Activated CD8-positive, alpha-beta memory T cell treated with anti-CD3 and anti-CD28 coated beads, Interleukin-2, amount 50 U/mL, for 4 hours (primary cell): ENCODE data around the gene DRD3.

ENCODE experiments used
- DNase-seq: peaks from one replicate; pipeline ENCODE4 v3.0.0-alpha.2; 2020

The DRD3 gene

DNA sequence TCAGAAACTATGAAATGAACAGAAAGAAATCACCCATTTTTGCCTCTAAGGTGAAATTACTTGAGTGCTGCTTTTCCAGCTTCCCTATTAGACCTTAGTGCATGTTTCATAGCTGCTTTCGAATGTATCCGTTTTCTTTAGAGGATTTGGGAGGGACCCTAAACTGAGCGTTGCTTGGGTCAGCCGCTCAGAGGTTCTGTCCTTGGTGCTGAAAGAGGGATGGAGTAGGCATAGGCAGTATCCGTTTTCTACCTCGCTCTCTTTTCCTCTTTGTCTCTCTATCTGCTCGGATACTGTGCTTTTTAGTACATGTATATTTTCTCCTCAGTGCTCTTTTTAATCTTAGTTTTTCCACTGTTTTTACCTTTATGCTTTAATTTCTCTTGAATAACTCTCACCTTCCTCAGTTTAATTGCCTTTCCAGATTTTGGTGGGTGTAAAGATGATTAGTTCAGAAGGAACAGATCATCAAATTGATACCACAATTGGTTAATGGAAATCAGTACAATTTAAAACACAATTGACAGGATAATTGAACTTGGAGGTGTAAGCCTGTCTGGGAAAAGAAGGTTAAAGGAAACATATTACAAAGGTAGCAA, at the start of gene DRD3:
Gene DRD3, minus strand, starts transcription at position 283 of the 599 bp plus-strand sequence. CDS start 7,060 bp downstream, outside the sequence.
- no peak for DNase-seq

DNA sequence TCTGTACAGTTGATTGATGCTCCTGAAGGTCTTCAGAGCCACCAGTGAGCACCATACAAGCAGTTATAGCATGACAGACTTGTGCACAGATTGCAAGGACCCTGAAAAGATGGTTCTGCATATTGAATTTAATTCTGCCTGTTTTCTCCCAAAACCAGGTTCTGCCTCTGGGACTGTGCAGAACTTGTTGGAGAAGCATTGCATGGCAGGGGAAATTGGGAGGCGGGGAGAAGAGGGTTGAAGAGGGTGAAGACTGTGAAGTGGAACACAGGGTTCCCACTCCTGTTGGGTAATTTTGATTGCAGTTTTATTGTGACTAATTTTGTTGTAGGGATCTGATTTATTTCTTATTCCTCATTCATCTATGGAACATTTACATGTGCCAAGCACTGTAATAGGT, 48.2 kb upstream of the DRD3 start:
- no peak for DNase-seq

DNA sequence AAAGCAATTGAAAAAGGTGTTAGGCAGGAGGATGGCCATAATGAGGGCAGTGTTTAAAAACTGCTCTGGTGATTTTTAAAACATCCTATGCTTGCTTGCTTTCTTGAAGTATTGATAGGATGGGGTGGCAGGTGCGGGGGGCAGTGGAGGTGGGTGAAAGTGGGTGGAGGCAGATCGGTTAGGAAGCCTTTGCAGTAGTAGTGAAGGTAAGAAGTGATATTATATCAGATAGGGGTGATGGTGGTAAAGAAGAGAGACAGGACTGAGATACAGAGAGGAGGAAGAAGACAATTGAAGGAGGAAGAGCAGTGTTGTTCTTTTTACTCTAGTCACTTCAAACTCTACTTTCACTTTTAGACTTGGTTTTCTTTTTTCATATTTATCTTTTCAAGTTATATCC, 47.5 kb upstream of the DRD3 start:
- DNase-seq = no peak

DNA sequence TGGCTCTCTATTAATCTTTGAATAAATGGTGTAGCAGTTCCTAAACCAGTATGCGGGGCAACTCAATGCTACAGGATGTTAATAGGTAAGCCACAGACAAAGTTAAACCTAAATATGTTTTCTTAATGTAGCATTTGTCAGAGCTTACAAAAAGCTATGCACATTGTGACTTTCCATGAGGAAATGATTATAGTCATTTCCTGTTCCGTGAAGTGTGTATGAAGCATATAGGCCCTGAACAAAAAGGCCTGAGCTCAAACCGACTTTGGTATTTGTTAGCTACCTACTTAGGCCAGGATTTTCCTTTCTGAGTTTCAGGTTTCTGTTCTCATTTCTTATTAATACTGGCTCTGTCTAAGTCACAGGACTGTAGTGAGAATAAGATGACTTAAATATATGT, 44.3 kb upstream of the DRD3 start:
- no peak for DNase-seq

DNA sequence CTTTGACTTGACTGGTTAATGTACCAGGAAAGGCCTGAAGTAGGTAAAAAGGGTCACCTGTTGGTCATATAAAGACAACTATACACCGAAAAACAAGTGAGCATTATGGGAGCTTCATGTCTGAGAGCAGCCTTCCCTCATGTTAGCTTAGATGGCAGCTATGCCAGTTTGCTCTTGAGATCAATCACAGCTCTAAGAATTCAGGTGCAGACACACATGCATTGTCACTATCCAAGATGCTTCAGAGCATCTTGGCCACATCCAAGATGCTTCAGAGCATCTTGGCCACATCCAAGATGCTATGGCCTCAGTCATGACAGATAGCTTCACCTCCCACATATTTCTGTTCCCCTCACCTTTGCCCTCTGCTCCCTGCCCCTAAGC, 43.0 kb upstream of the DRD3 start:
- no peak for DNase-seq

DNA sequence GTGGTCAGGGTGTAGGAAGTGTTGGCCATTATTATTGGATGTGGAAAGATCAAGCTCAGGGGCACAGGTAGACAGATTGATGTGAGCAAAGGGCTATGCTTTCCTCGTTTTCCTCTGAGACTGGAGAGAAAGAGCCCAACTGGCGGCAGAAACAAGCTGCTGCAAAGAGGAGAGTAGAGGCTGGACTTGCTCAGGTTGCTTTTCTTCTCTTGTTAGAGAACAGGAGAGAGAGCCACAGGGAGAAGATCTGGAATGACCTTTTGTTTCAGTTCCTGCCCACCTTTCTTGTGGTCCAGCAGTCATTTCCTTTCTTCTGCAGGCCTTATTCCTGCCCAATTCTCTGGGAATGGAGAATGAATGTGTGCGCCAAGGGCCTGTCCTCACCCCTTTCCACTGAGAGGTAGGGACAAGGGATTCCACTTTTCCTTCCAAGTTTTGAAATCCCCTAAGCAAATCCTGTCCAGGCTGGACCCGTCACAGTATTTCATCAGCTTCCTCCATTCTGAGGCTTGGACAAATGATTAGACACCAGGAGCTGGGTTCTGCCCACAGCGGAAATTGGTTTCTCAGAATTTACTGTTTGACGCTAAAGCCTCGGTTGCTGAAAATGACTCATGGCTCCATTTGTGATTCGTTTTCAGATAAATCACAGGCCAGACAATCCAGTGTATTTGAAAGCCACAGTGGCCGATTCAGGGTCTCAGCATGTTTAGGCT, 42.5 kb upstream of the DRD3 start:
- DNase-seq = peak; percentile 34

DNA sequence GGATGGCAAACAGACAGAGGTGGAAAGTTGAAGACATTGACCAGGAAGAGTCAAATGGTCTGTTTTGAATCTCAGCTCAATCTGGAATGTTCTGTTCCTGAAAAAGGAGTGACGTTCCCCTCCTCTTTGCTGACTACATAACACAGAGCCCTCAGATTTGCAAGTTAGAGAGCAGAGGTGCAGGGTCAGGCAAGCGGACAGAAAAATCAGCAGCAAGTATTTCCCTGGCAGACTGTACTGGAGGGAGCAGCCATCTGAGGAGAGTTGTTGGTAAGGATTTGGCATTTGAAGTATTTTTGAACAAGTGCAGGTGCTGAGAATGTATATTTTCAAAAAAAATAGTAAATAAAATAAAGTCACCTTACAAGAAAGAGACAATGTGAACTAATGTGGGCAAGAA, 40.9 kb upstream of the DRD3 start:
- DNase-seq = no peak

DNA sequence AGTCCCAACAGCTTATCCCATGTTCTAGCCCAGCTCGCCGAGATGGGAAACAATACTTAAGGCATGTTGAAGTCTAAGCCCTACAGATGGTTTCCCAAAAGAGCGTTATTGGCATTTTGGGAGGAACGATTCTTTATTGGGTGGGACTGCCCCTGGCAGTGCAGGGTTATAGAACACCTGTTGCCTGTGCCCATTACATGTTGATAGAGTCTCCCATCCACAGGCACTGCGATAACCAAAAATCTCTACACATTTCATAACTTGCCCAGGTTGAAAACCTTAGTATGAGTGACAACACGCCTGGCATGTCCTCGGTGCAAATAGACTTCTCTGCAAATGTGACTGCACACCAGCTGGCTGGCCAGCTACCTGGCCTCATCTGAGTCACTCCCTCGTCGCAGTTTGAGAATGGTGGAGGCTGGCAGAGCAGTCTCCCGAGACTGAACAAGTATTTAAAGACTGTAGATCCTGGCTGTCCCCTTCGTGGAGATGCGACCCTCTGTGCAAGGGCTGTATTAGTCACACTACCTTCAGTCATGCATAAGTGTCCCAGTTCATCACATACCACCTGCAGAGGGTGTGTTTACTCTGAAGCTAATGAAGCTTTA, 39.8 kb upstream of the DRD3 start:
- no peak for DNase-seq

DNA sequence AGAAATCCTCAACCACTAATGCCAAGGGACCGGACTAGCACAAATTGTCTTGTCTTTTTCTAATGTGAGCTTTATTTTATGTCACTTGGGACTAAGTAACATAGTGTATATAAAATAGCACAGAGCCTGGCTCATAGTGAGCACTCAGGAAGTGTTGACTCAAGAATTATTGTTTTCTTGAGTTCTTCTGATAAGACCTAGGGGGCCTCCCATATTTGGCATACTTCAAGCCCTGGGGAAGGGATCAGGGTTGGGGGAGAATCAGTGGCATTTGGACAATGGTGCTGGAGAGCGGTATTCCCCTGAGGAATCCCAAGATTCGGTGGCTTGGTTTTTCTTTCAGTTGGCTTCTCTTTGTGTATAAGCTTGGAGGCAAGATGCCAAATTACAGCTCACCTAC, 39.2 kb upstream of the DRD3 start:
- DNase-seq = no peak

DNA sequence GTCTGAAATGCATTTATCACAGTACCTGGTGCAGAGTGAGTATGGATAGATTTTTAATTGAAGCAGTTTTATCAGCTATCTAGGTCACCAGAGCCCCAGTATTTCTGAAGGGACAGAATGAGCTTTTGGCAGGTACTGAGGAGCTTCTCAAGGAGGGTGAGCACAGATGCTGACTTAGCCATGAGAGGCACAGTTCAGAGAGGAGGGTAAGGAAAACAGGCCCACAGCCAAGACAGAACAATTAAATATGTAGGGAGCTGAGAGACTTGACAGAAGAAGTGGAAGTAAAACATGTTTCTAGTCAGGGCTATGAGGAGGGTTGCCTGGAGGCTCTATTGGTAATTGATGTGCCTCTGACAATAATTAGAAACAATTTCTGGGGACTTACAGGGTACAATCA, 38.4 kb upstream of the DRD3 start:
- no peak for DNase-seq

DNA sequence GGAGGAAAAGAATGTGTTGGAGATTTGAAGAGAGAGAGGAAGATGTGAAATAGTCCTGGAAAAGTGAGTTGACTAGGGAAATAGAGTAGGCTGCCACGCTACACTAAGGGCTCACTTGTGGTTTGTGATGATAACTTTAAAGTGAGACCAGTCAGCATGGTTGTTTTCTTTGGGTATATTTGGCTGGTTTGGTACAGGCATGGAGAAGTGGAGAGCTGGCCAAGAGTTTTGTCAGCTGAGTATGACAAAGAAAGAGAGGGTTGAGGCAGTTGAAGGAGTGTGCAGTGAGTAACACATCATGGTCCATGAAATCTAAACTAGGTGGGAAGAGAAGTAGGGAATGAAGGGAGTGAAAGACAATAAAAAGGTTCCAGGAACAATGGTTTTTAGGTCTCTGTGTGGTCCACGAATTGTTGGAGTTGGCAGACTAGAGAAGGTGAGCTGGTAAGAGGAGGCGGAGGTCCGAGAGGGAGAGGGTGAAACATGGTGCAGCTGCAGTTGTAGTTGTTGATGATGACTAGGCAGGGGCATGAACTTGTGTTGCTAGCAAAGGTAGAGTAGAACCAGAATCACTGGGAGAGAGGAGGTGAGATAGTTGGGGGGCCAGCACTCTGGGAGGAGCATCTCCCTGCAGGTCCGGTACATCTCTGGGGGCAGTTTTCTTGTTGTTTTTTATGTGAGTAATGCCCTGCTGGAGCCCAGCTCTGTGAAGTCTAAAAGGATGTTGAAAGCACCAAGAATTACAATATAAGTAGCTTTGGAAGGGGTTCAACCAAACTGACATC, 37.5 kb upstream of the DRD3 start:
- no peak for DNase-seq

DNA sequence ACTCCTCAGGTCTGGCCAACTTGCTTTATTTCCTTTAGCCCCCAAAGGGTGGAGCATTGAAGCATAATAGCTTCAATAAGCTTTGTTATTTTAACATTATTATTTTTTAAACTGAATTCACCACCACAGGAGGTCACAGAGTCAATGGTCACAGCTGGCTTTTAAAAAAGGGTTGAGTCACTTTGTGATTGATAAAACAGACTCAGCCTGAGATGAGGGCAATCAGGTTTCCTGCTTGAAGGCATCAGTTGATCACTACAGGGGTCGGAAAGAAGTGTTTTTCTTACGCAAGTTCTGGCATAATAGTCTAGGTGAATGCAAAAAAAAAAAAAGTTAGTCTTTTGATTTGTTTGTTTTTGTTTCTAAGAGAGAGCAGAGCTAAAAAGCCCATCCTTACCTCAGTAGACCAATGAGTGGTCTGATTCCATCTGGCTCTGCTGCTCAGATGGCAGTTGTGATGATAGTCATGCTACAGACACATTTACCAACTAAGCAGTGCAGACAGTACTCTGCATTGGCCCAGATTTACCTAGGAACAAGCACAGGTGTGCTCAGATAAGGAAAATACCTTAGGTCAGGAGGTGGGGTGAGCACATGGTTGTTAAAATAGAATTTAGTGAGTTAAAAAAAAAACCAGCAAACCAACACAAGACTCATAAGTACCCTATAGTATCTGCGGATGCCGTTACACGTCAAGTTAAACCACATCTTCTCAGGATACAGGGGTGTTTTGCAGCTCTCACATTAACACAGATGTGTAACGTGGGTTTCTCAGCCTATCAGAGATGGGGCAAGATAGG, 35.9 kb upstream of the DRD3 start:
- no peak for DNase-seq

DNA sequence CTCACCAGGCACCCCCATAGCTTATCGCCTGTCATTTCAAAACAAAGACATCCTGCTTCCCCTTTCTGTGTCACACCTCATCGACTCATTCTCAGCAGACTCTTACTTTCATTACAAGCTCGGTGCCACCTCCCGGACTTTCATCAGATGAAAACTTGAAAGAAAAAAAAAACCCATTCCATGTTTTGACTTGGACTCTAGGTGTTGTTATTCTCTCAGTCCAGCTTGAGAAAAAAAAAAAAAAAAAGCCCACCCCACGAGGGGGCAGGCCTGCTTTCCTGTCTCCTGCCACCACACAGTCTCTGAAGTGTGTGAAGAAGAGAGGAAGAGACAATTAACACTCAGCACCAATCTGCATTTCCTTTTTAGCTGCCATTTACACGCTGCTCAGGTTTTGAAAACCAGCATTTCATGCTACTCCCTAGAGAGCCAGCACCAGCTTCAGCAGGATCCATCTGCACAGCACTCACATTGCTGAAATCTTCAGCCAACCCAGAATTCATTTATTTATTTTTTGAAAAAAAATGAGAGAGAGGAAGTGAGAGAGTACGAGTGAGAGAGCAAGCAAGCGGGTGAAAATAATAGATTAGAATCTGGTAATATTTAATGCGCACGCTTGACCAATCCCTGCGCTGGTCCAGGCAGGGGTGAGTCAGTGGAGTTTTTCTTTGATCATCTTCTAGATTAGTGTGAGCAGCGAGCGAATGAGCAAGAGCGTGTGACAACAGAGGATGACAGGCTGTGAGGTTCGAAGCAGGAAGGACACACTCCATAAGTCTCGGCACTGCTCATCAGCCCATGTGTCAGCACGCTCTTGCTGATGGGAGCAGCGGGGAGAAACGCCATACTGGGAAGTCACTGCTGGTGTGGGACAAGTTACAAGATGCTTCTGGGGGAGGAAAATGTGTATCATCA, 35.0 kb upstream of the DRD3 start:
- DNase-seq = peak; percentile 70

DNA sequence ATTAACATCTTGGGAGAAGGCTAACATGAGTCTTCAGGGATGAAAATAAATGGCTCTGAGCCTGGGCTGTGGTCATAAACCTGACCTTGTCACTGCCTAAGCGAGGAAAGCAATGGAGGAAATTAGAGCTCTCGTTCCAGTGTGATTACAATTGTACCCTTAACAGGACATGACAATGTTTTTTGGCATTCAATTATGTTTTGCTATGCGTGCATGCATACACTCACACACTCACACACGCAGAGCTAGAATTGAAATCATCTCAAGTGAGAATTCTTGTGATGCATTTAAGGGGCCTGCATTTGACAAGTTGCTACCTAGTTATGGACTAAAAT, 34.4 kb upstream of the DRD3 start:
- no peak for DNase-seq

DNA sequence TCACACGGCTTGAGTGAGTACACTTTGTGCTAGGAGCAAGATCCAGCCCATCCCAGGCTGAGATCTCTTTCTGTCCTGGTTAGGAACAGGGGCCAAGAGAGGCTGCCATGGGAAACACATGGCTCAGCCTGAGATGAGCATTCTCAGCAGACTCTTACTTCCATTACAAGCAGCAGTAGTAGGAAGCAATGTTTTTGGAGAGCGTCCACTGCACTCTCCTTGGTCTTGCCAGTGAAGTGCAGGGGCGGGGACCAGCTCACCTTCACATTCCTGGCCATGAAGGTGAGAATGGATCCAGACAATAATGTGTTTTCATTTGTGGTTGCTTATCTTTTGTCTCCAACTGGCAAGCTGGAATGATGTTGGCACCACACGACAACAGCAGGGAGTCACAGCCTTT, 33.8 kb upstream of the DRD3 start:
- DNase-seq = no peak

DNA sequence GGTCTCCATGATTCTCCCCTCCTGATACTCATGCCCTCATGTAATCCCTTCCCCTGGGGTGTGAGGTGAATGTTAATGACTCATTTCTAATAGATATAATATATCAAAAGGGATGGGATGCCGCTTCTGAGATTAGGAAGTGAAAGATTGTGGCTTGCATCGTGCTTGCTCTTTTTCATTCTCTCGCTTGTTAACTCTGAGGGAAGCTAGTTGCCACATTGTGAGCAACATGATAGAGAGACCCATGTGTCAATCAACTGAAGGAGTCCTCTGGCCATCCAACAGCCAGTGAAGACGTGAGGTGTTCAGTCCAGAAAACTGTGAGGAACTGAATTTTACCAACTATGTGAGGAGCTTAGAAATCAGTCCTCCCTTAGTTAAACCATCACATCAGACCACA, 28.9 kb upstream of the DRD3 start:
- DNase-seq = no peak

DNA sequence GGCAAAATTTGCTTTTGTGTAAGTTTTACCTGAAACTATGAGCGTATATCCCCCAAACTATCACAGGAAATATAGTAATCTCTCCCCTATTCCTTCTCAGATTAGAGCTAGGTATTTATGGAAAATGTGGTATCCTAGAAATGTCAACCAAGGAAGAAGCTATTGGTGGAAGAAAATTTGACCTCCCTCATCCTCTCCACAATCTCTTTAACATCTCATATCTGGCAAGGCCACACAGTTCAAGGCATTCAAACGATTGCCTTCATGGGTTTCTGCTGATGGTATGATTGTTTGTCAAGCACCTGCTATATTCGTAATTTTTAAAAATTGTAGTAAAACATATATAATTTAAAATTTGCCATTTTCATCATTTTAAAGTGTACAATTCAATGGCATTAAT, 27.5 kb upstream of the DRD3 start:
- no peak for DNase-seq

DNA sequence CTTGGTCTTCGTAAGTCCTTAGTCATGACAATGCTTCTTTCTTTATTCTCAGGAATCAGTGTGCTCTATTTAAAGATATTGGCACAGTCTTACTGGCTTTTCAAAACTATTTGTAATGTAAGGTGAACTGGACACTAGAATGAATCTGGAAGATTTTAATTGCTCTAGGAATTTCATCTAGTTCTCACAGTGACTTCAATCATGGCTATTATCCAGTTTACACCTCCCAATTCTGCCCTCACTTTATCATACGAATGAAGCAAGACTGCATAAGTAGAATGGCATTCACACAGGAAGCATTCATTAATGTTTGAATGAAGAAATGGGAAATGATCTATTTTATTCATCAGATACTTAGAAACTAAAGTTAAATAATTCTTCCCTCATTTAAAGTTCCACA, 26.7 kb upstream of the DRD3 start:
- no peak for DNase-seq

DNA sequence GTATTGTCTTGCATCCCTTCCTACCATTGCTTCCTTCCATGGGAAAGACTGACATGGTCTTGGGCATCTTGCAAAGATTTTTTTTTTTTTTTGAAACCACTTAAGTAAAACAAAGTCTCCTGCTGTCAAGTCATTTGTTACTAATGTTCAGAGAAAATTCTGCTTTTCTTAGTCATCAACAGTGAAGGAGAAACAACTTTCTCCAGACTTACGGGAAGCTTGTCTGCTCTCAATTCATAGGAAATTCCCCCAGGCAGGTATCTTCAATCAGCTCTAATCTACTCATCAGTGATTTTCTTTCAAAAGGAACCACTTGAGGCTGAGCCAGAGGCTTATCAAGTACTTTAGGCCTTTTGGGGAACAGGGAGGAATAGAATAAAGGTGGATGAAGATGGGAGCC, 15.9 kb upstream of the DRD3 start:
- no peak for DNase-seq

DNA sequence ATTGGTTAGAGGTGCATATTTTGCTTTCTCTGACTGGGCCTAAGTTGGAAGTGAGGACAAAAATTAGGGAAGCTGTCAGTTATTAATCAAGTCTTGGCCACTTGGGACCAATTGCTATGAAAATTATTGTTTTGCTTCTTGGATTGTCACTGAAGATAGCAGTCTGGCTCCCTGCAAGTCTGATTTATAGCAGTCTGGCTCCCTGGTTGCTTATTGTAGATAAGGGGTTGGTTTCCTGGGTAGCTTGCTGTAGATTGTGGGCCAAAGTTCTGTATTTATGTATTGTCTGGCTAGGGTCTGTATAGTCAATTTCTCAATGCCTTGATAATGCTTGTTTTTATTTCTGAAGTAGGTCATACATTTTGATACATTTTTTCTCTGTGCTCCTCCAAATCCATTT, 13.3 kb upstream of the DRD3 start:
- DNase-seq = no peak

DNA sequence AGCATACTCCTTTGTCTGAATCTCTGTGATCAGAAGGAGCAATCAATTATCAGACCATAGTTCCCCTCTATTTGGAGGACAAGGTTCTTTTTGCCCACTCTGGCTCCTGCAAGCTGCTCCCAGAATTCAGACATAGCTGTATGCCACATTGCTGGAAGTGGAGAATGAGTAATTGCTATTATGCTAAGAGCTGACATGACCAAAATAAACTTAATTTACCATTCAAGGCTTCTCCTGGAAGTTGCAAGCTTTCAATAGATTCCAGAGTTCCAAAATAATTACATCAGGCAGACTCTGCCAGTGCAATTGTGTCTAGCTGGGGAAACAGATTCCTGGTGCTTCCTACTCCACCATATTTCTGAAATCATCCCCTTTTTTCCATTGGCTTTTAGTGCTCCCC, 7.6 kb upstream of the DRD3 start:
- DNase-seq = no peak

DNA sequence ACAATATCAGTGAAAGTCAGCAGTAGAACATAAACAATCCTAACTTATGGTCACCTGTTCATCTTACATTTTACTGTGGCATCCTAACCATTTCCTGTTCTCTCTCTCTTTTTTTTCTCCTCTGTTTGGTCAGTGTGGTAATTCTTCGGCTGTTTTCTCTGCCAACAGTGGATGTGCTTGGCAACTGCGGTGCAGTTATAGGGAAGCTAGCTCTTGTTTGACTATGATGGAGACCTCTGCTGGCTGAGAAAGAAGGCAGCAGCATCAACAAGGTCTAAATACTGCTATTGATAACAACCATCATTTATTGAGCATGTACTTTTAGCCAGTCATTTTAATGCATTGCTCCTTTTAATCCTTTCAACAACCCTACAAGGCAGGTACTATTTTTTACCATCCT, 723 bp upstream of the DRD3 start:
- DNase-seq = no peak
